Caco-2 (cell line): ENCODE results near the gene IL6ST. TPM values are rescaled to one million over a fixed set of nuclear protein-coding genes. Genes with fewer than 3 reads are reported as not detected.

ENCODE experiments used
- BruUV-seq: library from RNA; stranded (reverse); fragments of 400-500 nt; replicated peaks from 2 replicates; lab custom pipeline; 2021; lab: Mats Ljungman, UMichigan
- CTCF ChIA-PET: fragments of 300-600 bp; sonication (Branson Sonifier 250); formaldehyde crosslinking; loops from one replicate; lab custom pipeline; 2022; ENCODE audit warnings: antibody characterized with exemption; lab: Charles Lee
- POLR2A ChIA-PET: fragments of 300-600 bp; sonication (Branson Sonifier 250); formaldehyde crosslinking; loops from one replicate; lab custom pipeline; 2022; ENCODE audit warnings: antibody characterized with exemption; lab: Charles Lee
- DNase-seq, 2 experiments: peaks; one replicate each; pipeline versions ENCODE4 v3.0.0 to v3.0.0-alpha.2; 2020 to 2022
- H3K27me3 ChIP-seq: replicated peaks from 2 replicates; pipeline ENCODE4 v1.6.0; 2011; ENCODE audit warnings: low read length; ENCODE audit not compliant: control insufficient read depth, insufficient read depth
- H3K36me3 ChIP-seq: 2 replicates; pipeline ENCODE4 v1.5.1; 2011; ENCODE audit warnings: low read length; ENCODE audit not compliant: control insufficient read depth, insufficient read depth
- H3K4me1 ChIP-seq: fragments of 250-450 bp; sonication (Bioruptor Pico); 2 replicates; pipeline ENCODE4 v1.5.1; 2020; ENCODE audit warnings: mild to moderate bottlenecking
- H3K4me3 ChIP-seq: 2 replicates; pipeline ENCODE4 v1.5.1; 2011; ENCODE audit warnings: low read depth, mild to moderate bottlenecking, control low read depth, low read length
- H3K9me3 ChIP-seq: fragments of 250-450 bp; sonication (Bioruptor Pico); 2 replicates; pipeline ENCODE4 v1.5.1; 2020; ENCODE audit warnings: mild to moderate bottlenecking, moderate library complexity
- H3K27ac Mint-ChIP-seq: one replicate; pipeline ENCODE4 v1.8.0; 2022; ENCODE audit warnings: mixed read lengths; ENCODE audit not compliant: unreplicated experiment
- H3K27me3 Mint-ChIP-seq: one replicate; pipeline ENCODE4 v1.8.0; 2022; ENCODE audit warnings: mixed read lengths; ENCODE audit not compliant: insufficient read depth, unreplicated experiment
- H3K36me3 Mint-ChIP-seq: one replicate; pipeline ENCODE4 v1.8.0; 2022; ENCODE audit warnings: mild to moderate bottlenecking, mixed read lengths; ENCODE audit not compliant: insufficient read depth, unreplicated experiment
- H3K4me1 Mint-ChIP-seq: one replicate; pipeline ENCODE4 v1.8.0; 2022; ENCODE audit warnings: low read depth, mixed read lengths; ENCODE audit not compliant: unreplicated experiment
- H3K4me3 Mint-ChIP-seq: one replicate; pipeline ENCODE4 v1.8.0; 2022; ENCODE audit warnings: mild to moderate bottlenecking, moderate library complexity, mixed read lengths; ENCODE audit not compliant: unreplicated experiment
- H3K9me3 Mint-ChIP-seq: one replicate; pipeline ENCODE4 v1.8.0; 2022; ENCODE audit warnings: mixed read lengths; ENCODE audit not compliant: unreplicated experiment
- intact Hi-C: fragments of 100-400 bp; cut with micrococcal nuclease; formaldehyde crosslinking; loops from one replicate; pipeline ENCODE4 v1.10.0; 2022; ENCODE audit not compliant: unreplicated experiment
- total RNA-seq: library from RNA; stranded (reverse); gene quantifications from 2 replicates; pipeline ENCODE4 v1.2.3, GENCODE V29; 2022
- TF ChIP-seq, protein P1 (sequence below), 2 experiments: fragments of 200-600 bp in 1 of 2; IDR thresholded peaks; 1 replicate in 1 of 2; 2 replicates in 1 of 2; pipeline versions ENCODE4 v1.5.1 to v1.8.0; 2011 to 2022; ENCODE audit warnings: antibody characterized with exemption in 1 of 2, control low read depth in 1 of 2, inconsistent platforms in 1 of 2, low read depth in 1 of 2, low read length in 1 of 2, mild to moderate bottlenecking in 1 of 2, moderate library complexity in 1 of 2; ENCODE audit not compliant: insufficient read depth in 1 of 2, severe bottlenecking in 1 of 2, unreplicated experiment in 1 of 2

The IL6ST gene
- total RNA-seq, 1 experiment from 2014 or later, result 278 TPM

DNA sequence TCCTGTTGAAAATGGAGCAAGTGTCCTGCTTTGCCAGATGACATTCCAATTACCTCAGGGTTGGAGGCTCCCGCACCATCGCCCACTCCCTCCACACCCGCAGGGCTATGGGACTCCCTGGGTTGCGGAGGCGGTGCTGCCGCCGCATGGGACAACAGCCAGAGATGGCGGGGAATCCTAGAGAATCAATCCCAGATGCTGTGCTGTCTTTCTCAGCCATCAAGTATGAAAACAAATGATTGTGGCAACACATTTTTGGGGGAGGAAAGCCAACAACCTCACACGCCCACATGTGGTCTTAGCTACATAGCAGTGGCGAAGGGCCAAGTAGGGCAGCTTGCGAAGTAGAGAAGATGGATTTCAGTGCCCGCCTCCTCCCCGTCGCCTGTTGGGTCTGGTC is 96.9 kb downstream of the IL6ST start:
- Histone ChIP-seq H3K36me3 (no peaks in the 10 kb centered on the region), H3K9me3 (no peaks in the 10 kb centered on the region; the same call in 1 of the 2 replicates), H3K4me1 (no peaks in the 10 kb centered on the region; the same call in 1 of the 2 replicates), H3K27me3 (no peaks in the 10 kb centered on the region), H3K4me3 (no peak overlapping the region)
- H3K4me3 Mint-ChIP-seq, result no peak overlapping the region
- TF ChIP-seq, protein P1, sequence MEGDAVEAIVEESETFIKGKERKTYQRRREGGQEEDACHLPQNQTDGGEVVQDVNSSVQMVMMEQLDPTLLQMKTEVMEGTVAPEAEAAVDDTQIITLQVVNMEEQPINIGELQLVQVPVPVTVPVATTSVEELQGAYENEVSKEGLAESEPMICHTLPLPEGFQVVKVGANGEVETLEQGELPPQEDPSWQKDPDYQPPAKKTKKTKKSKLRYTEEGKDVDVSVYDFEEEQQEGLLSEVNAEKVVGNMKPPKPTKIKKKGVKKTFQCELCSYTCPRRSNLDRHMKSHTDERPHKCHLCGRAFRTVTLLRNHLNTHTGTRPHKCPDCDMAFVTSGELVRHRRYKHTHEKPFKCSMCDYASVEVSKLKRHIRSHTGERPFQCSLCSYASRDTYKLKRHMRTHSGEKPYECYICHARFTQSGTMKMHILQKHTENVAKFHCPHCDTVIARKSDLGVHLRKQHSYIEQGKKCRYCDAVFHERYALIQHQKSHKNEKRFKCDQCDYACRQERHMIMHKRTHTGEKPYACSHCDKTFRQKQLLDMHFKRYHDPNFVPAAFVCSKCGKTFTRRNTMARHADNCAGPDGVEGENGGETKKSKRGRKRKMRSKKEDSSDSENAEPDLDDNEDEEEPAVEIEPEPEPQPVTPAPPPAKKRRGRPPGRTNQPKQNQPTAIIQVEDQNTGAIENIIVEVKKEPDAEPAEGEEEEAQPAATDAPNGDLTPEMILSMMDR (IDR thresholded peaks at IDR 0.05; ENCODE audit: insufficient read depth in 1 of 2, low read depth in 1 of 2, low read length in 1 of 2, severe bottlenecking in 1 of 2, unreplicated experiment in 1 of 2), result no peak
- ChIA-PET CTCF (interaction anchor here (0.6 kb wide), 1 partner anchor 38 kb away, joined by 8 read pairs; no protein-coding TSS in a partner anchor), POLR2A (no interaction called here)
- no peak overlapping the region for H3K27ac Mint-ChIP-seq
- H3K9me3 Mint-ChIP-seq, result no peaks in the 10 kb centered on the region
- H3K4me1 Mint-ChIP-seq, result peaks cover 14% of the 10 kb centered on the region
- no peak for DNase-seq
- BruUV-seq, result no TSS peak
- intact Hi-C loops, result no loop called here
- H3K27me3 Mint-ChIP-seq, result no peaks in the 10 kb centered on the region
- no peaks in the 10 kb centered on the region for H3K36me3 Mint-ChIP-seq

DNA sequence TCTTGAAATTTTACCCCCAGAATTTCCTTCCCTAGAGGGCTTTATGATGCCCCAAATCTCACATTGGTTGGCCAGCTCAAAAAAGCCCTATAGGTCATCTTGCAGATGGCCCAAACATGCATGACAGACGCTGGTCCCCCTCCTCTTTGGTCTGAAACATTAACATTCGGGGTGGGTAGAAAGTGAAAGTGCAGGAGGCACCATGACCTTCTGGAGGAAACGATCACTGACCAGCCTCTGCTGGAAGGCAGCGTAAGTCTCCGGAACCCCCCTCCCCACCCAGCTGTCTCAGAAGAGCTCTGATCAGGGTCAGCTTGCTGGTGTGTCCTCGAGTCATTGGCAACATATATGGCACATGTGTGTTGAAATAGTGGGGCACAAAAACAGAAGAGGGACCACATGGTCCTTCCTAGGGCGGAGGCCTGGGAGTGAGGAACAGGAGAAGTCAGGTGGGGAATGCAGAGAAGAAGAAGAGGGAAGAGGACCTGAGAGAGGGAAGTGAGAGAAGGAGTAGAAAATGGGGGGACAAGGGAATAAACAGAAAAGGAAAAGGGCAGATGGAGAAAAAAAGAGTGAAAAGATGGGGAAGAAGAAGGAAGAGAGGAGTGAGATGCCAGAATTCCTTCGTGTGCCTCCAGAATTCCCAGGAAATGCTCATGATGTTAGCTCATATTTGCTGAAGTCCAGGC is 97.4 kb downstream of the IL6ST start:
- intact Hi-C loops, result no loop called here
- POLR2A ChIA-PET, result no interaction called here
- Mint-ChIP-seq H3K4me1 (peaks cover 14% of the 10 kb centered on the region), H3K27ac (no peak overlapping the region), H3K9me3 (no peaks in the 10 kb centered on the region), H3K36me3 (no peaks in the 10 kb centered on the region), H3K27me3 (no peaks in the 10 kb centered on the region), H3K4me3 (no peak overlapping the region)
- no peaks in the 10 kb centered on the region; the same call in 1 of the 2 replicates for H3K4me1 ChIP-seq
- H3K36me3 ChIP-seq, result no peaks in the 10 kb centered on the region
- no peaks in the 10 kb centered on the region; the same call in 1 of the 2 replicates for H3K9me3 ChIP-seq
- TF ChIP-seq, protein P1 (IDR thresholded peaks at IDR 0.05; ENCODE audit: insufficient read depth in 1 of 2, low read depth in 1 of 2, low read length in 1 of 2, severe bottlenecking in 1 of 2, unreplicated experiment in 1 of 2), result no peak
- no peak overlapping the region for H3K4me3 ChIP-seq
- no peaks in the 10 kb centered on the region for H3K27me3 ChIP-seq
- DNase-seq, result no peak
- CTCF ChIA-PET, result interaction anchor here (0.6 kb wide), 1 partner anchor 39 kb away, joined by 8 read pairs; no protein-coding TSS in a partner anchor
- BruUV-seq, result no TSS peak

DNA sequence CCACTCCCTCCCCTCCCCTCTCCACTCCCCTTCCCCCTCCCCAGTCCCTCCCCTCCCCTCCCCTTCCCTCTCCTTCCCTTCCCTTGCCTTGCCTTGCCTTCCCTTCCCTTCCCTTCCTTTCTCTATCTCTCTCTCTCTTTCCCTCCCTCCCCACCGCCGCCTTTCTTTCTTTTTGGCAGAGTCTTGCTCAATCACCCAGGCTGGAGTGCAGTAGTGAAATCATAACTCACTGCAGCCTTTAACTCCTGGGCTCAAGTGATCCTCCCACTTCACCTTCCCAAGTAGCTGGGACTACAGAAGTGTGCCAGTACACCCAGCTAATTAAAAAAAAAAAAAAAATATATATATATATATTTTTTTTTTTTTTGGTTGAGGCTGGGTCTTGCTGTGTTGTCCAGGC is 98.1 kb downstream of the IL6ST start:
- Histone ChIP-seq H3K36me3 (no peaks in the 10 kb centered on the region), H3K4me3 (no peak overlapping the region), H3K4me1 (no peaks in the 10 kb centered on the region; the same call in 1 of the 2 replicates), H3K27me3 (no peaks in the 10 kb centered on the region), H3K9me3 (no peaks in the 10 kb centered on the region; the same call in 1 of the 2 replicates)
- peaks cover 14% of the 10 kb centered on the region for H3K4me1 Mint-ChIP-seq
- no peak for DNase-seq
- ChIA-PET POLR2A (no interaction called here), CTCF (no interaction called here)
- no peak overlapping the region for H3K27ac Mint-ChIP-seq
- intact Hi-C loops, result no loop called here
- H3K27me3 Mint-ChIP-seq, result no peaks in the 10 kb centered on the region
- H3K4me3 Mint-ChIP-seq, result no peak overlapping the region
- no peaks in the 10 kb centered on the region for H3K9me3 Mint-ChIP-seq
- H3K36me3 Mint-ChIP-seq, result no peaks in the 10 kb centered on the region
- BruUV-seq, result no TSS peak
- TF ChIP-seq, protein P1 (IDR thresholded peaks at IDR 0.05; ENCODE audit: insufficient read depth in 1 of 2, low read depth in 1 of 2, low read length in 1 of 2, severe bottlenecking in 1 of 2, unreplicated experiment in 1 of 2), result no peak
